Ascending aorta (tissue), 2 donors: ENCODE measurements around the gene TLE3. TPM values are rescaled to one million over a fixed set of nuclear protein-coding genes. Genes with fewer than 3 reads are reported as not detected.

Experiments used
- DNase-seq, 2 donors: peaks; one replicate each; pipeline ENCODE4 v3.0.0-alpha.2; 2019; ENCODE audit warnings: low spot score in 2 of 2
- H3K27ac ChIP-seq, 2 donors: fragments of 200-600 bp; sonication (generic); one replicate each; pipeline ENCODE4 v1.5.1; 2016 to 2017; ENCODE audit warnings: mild to moderate bottlenecking in 1 of 2
- H3K27me3 ChIP-seq: fragments of 200-600 bp; sonication (generic); one replicate; pipeline ENCODE4 v1.5.1; 2017
- H3K36me3 ChIP-seq, 2 donors: fragments of 200-600 bp; sonication (generic); one replicate each; pipeline ENCODE4 v1.5.1; 2016
- H3K4me1 ChIP-seq, 2 donors: fragments of 200-600 bp; sonication (generic); one replicate each; pipeline ENCODE4 v1.5.1; 2016 to 2017; ENCODE audit warnings: mild to moderate bottlenecking in 1 of 2
- H3K4me3 ChIP-seq, 2 donors: fragments of 200-600 bp; sonication (generic); one replicate each; pipeline ENCODE4 v1.5.1; 2016 to 2017; ENCODE audit warnings: mild to moderate bottlenecking in 1 of 2
- H3K9me3 ChIP-seq, 2 donors: fragments of 200-600 bp; sonication (generic); one replicate each; pipeline ENCODE4 v1.5.1; 2016
- CTCF ChIP-seq, 3 experiments: fragments of 200-600 bp in 2 of 3; fragments of 450-650 bp in 1 of 3; sonication (generic) in 2 of 3; IDR thresholded peaks; one replicate each; pipeline ENCODE4 v1.5.1; 2016 to 2019; ENCODE audit warnings: antibody characterized with exemption in 3 of 3, mild to moderate bottlenecking in 1 of 3, moderate library complexity in 1 of 3
- intact Hi-C: fragments of 100-400 bp; cut with DNase I; formaldehyde crosslinking; loops from one replicate; pipeline ENCODE4 v1.15.1; 2023
- total RNA-seq: library from RNA; depleted of rRNA; stranded (reverse); fragments of >200 nt; gene quantifications from one replicate; pipeline ENCODE4 v1.1.0, GENCODE V29; 2016

Gene TLE3
- total RNA-seq, 1 donor from 2014 or later, result 76.4 TPM

DNA sequence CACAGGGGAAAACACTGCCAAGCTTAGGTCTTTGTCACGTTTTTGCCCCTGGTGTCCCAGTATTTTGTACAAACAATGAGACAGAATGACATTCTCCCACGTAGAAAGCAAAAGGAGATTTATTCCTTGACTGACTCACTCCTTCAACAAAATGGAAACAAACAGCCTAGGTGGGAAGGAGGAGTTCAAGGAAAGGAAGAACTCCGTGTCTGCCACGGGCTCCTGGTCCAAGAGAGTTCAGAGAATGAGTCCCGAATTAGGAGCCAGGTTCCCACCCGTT, 8.1 kb downstream of the TLE3 start:
- Histone ChIP-seq H3K4me1 (peaks cover 9 to 28% of the 10 kb centered on the region in 2 donors), H3K27me3 (no peaks in the 10 kb centered on the region), H3K27ac (no peak overlapping the region), H3K9me3 (no peaks in the 10 kb centered on the region), H3K36me3 (peaks cover 15 to 35% of the 10 kb centered on the region in 2 donors), H3K4me3 (no peak overlapping the region)
- no peak for DNase-seq
- TF ChIP-seq CTCF (IDR thresholded peaks at IDR 0.05), result no peak
- intact Hi-C loops, result no loop called here

- DNase-seq, result no peak
- H3K4me1 ChIP-seq, result peaks cover 9 to 23% of the 10 kb centered on the region in 2 donors
- no peak overlapping the region for H3K27ac ChIP-seq
- H3K27me3 ChIP-seq, result no peaks in the 10 kb centered on the region
- no peaks in the 10 kb centered on the region for H3K9me3 ChIP-seq
- H3K36me3 ChIP-seq, result peaks cover 21 to 35% of the 10 kb centered on the region in 2 donors
- TF ChIP-seq CTCF (IDR thresholded peaks at IDR 0.05), result no peak
- H3K4me3 ChIP-seq, result no peak overlapping the region
- intact Hi-C loops, result no loop called here
Measured at GRCh38 chr15:70088887-70089691, 8.6 kb downstream of the TLE3 start.

- no peak for TF ChIP-seq CTCF (IDR thresholded peaks at IDR 0.05)
- no peak for DNase-seq
- H3K4me3 ChIP-seq, result no peak overlapping the region
- no peak overlapping the region for H3K27ac ChIP-seq
- peaks cover 9 to 17% of the 10 kb centered on the region in 2 donors for H3K4me1 ChIP-seq
- no peaks in the 10 kb centered on the region for H3K9me3 ChIP-seq
- H3K36me3 ChIP-seq, result peaks cover 26 to 41% of the 10 kb centered on the region in 2 donors
- intact Hi-C loops, result no loop called here
- no peaks in the 10 kb centered on the region for H3K27me3 ChIP-seq
Measured at GRCh38 chr15:70088455-70088854, 9.3 kb downstream of the TLE3 start.

DNA sequence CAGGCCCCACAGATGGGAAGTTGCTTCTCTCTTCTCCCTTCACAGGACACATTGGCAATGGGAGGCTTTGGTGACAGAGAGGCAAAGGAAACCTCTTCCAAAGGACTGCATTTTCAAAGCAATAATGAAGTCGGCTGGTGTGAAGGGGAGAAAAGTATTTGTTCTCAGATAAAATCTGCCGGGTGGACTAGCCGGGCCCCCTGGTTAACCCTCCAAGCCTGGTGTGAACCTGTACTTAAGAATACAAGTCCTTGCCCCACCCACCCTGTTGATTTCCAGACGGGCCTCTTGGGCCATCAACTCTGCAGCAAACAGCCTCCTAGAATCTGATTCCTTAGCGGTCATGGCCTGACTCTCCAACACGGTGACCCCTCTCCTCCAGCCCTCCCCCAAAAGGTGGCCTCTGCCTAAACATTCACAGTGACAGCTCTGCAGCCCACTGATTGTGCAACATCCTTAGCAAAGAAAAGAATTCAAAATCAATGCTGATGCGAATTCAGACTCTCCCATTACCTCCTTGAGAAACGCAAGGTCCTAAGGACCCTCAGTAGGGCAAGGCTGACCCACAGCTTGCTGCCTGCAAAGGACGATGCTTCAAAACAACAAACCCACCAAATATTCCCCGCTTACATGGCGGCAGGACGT, 9.9 kb downstream of the TLE3 start:
- TF ChIP-seq CTCF (IDR thresholded peaks at IDR 0.05), result no peak
- no peak for DNase-seq
- H3K27ac ChIP-seq, result no peak overlapping the region
- intact Hi-C loops, result no loop called here
- H3K4me1 ChIP-seq, result peaks cover 5 to 12% of the 10 kb centered on the region in 2 donors
- peaks cover 28 to 46% of the 10 kb centered on the region in 2 donors for H3K36me3 ChIP-seq
- no peaks in the 10 kb centered on the region for H3K9me3 ChIP-seq
- H3K4me3 ChIP-seq, result no peak overlapping the region
- H3K27me3 ChIP-seq, result no peaks in the 10 kb centered on the region

DNA sequence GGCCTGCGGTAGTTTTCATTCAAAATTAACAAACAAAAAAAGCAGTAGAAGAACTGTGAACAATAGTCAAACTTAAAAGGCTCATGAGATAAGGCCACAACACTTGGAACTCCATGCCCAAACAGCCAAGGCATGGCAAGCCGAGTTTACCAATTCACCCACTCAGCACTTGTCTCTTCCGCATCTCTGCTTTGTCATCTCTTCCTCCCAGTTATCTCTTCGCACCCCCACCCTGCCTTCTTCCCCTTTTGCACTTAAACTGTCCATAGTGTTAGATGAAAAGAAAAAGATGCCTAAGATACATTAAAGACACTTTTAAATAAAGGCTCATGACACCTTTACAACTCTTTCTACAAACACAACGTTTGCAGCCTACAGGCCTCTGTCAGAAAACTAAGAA, 11.1 kb downstream of the TLE3 start:
- Histone ChIP-seq H3K36me3 (peaks cover 35 to 46% of the 10 kb centered on the region in 2 donors), H3K27ac (no peak overlapping the region), H3K9me3 (no peaks in the 10 kb centered on the region), H3K4me3 (no peak overlapping the region), H3K27me3 (no peaks in the 10 kb centered on the region), H3K4me1 (peaks cover 0 to 4% of the 10 kb centered on the region in 2 donors)
- no peak for TF ChIP-seq CTCF (IDR thresholded peaks at IDR 0.05)
- no peak for DNase-seq
- intact Hi-C loops, result no loop called here
